ENCODE measurements around the gene WDR88. TPM values are rescaled to one million over a fixed set of nuclear protein-coding genes. Genes with fewer than 3 reads are reported as not detected.

The WDR88 gene
- total RNA-seq, 1 donor from 2014 or later, result not detected

DNA sequence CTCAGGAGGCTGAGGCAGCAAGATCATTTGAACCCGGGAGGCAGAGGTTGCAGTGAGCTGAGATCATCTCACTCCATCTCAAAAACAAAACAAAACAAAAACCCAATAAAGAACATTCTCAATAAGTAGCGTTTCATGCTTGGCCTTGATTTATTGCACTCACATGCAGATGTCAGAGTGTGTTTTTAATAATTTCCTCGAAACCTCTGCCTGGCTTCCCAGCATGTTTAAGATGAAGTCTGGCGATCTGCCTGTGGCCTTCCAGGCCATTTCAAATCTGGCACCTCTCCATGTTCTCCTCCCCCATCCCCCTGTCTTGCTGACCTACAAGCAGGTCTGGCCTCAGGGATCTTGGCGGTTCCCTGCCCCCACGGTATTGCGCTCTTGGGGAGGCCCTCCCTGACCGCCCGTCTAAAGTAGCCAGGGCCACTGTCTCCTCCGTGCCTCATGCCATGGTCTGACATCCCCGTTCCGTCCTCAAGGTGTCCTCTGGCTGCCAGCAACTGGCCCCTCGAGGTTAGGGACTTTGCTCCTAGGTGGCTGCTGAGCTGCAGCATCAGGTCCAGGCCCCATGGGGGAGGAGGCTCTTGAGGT is 1.6 kb downstream of the WDR88 start:
- no peaks in the 10 kb centered on the region for H3K27me3 Mint-ChIP-seq (ENCODE audit: low read depth, unreplicated experiment)
- Histone ChIP-seq H3K36me3 (ENCODE audit: insufficient read depth, low read length) (peaks cover 4% of the 10 kb centered on the region), H3K4me2 (ENCODE audit: low read length) (no peak overlapping the region), H3K27ac (ENCODE audit: low read depth, low read length) (no peak overlapping the region), H3K79me2 (ENCODE audit: insufficient read depth, low read length) (no peaks in the 10 kb centered on the region), H3K4me3 (ENCODE audit: insufficient read depth, low read depth, low read length) (no peak overlapping the region), H3K4me1 (ENCODE audit: insufficient read depth, low read length) (no peaks in the 10 kb centered on the region), H3K27me3 (ENCODE audit: insufficient read depth, low read length) (no peaks in the 10 kb centered on the region), H3K9ac (ENCODE audit: low read length) (no peak overlapping the region), H2AFZ (ENCODE audit: low read depth, low read length) (no peak overlapping the region), H4K20me1 (ENCODE audit: insufficient read depth, low read length) (no peaks in the 10 kb centered on the region), H3K9me3 (ENCODE audit: insufficient read depth, low read depth, low read length) (no peaks in the 10 kb centered on the region)
- FAIRE-seq (no peak), DNase-seq (ENCODE audit: low read depth) (no peak)
- no peaks in the 10 kb centered on the region for H3K4me1 Mint-ChIP-seq (ENCODE audit: low read depth, unreplicated experiment)
- no peak overlapping the region for H3K4me3 Mint-ChIP-seq (ENCODE audit: unreplicated experiment)
- TF ChIP-seq, protein P1, sequence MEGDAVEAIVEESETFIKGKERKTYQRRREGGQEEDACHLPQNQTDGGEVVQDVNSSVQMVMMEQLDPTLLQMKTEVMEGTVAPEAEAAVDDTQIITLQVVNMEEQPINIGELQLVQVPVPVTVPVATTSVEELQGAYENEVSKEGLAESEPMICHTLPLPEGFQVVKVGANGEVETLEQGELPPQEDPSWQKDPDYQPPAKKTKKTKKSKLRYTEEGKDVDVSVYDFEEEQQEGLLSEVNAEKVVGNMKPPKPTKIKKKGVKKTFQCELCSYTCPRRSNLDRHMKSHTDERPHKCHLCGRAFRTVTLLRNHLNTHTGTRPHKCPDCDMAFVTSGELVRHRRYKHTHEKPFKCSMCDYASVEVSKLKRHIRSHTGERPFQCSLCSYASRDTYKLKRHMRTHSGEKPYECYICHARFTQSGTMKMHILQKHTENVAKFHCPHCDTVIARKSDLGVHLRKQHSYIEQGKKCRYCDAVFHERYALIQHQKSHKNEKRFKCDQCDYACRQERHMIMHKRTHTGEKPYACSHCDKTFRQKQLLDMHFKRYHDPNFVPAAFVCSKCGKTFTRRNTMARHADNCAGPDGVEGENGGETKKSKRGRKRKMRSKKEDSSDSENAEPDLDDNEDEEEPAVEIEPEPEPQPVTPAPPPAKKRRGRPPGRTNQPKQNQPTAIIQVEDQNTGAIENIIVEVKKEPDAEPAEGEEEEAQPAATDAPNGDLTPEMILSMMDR (IDR thresholded peaks at IDR 0.05; ENCODE audit: insufficient read depth, low read depth, low read length), result no peak
- no peak for TF ChIP-seq EZH2 (IDR thresholded peaks at IDR 0.05; ENCODE audit: insufficient read depth, low read length)
- H3K9me3 Mint-ChIP-seq (ENCODE audit: unreplicated experiment), result no peaks in the 10 kb centered on the region
- peaks cover 2% of the 10 kb centered on the region for H3K36me3 Mint-ChIP-seq (ENCODE audit: low read depth, unreplicated experiment)
- H3K27ac Mint-ChIP-seq (ENCODE audit: unreplicated experiment), result no peak overlapping the region

DNA sequence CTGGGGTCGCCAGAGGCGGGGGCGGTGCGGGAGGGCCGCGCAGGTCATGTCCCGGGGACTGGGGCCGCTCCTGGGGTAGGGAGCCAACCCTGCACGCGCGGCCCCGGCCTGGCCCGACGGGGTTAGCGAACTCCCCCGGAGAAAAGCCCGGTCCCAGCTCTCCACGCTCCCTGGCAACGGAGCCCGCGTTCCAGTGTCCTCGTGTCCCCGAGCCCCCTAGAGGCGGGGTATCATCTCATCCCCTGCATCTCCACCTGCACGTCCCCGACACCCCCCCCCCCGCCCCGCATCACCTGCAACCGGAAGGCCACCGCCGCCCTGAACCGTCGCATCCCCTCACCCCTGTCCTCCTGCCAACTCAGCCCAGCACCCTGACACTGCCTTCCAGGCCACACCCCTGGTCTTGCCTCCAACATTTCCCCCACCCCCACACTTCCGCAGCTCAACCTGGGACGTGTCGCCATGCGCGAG is 2.7 kb downstream of the WDR88 start:
- peaks cover 2% of the 10 kb centered on the region for H3K36me3 ChIP-seq (ENCODE audit: insufficient read depth, low read length)
- H4K20me1 ChIP-seq (ENCODE audit: insufficient read depth, low read length), result no peaks in the 10 kb centered on the region
- TF ChIP-seq, protein P1 (IDR thresholded peaks at IDR 0.05; ENCODE audit: insufficient read depth, low read depth, low read length), result no peak
- no peak for TF ChIP-seq EZH2 (IDR thresholded peaks at IDR 0.05; ENCODE audit: insufficient read depth, low read length)
- H3K9ac ChIP-seq (ENCODE audit: low read length), result no peak overlapping the region
- no peaks in the 10 kb centered on the region for H3K27me3 ChIP-seq (ENCODE audit: insufficient read depth, low read length)
- Mint-ChIP-seq H3K9me3 (ENCODE audit: unreplicated experiment) (no peaks in the 10 kb centered on the region), H3K4me1 (ENCODE audit: low read depth, unreplicated experiment) (peaks cover 9% of the 10 kb centered on the region), H3K36me3 (ENCODE audit: low read depth, unreplicated experiment) (no peaks in the 10 kb centered on the region), H3K27me3 (ENCODE audit: low read depth, unreplicated experiment) (no peaks in the 10 kb centered on the region), H3K27ac (ENCODE audit: unreplicated experiment) (no peak overlapping the region), H3K4me3 (ENCODE audit: unreplicated experiment) (no peak overlapping the region)
- H3K79me2 ChIP-seq (ENCODE audit: insufficient read depth, low read length), result no peaks in the 10 kb centered on the region
- DNase-seq (ENCODE audit: low read depth) (no peak), FAIRE-seq (no peak)
- H3K27ac ChIP-seq (ENCODE audit: low read depth, low read length), result no peak overlapping the region
- H3K4me3 ChIP-seq (ENCODE audit: insufficient read depth, low read depth, low read length), result no peak overlapping the region
- H3K4me2 ChIP-seq (ENCODE audit: low read length), result no peak overlapping the region
- no peaks in the 10 kb centered on the region for H3K4me1 ChIP-seq (ENCODE audit: insufficient read depth, low read length)
- H3K9me3 ChIP-seq (ENCODE audit: insufficient read depth, low read depth, low read length), result no peaks in the 10 kb centered on the region
- no peak overlapping the region for H2AFZ ChIP-seq (ENCODE audit: low read depth, low read length)

- H3K9me3 Mint-ChIP-seq (ENCODE audit: unreplicated experiment), result no peaks in the 10 kb centered on the region
- Histone ChIP-seq H3K79me2 (ENCODE audit: insufficient read depth, low read length) (no peaks in the 10 kb centered on the region), H3K27me3 (ENCODE audit: insufficient read depth, low read length) (no peaks in the 10 kb centered on the region), H4K20me1 (ENCODE audit: insufficient read depth, low read length) (no peaks in the 10 kb centered on the region), H3K4me3 (ENCODE audit: insufficient read depth, low read depth, low read length) (no peak overlapping the region), H3K36me3 (ENCODE audit: insufficient read depth, low read length) (no peaks in the 10 kb centered on the region), H3K9ac (ENCODE audit: low read length) (no peak overlapping the region), H2AFZ (ENCODE audit: low read depth, low read length) (no peak overlapping the region), H3K9me3 (ENCODE audit: insufficient read depth, low read depth, low read length) (no peaks in the 10 kb centered on the region), H3K4me2 (ENCODE audit: low read length) (no peak overlapping the region), H3K4me1 (ENCODE audit: insufficient read depth, low read length) (no peaks in the 10 kb centered on the region), H3K27ac (ENCODE audit: low read depth, low read length) (no peak overlapping the region)
- no peaks in the 10 kb centered on the region for H3K36me3 Mint-ChIP-seq (ENCODE audit: low read depth, unreplicated experiment)
- H3K4me3 Mint-ChIP-seq (ENCODE audit: unreplicated experiment), result no peak overlapping the region
- DNase-seq (ENCODE audit: low read depth) (no peak), FAIRE-seq (no peak)
- TF ChIP-seq, protein P1 (IDR thresholded peaks at IDR 0.05; ENCODE audit: insufficient read depth, low read depth, low read length), result no peak
- TF ChIP-seq EZH2 (IDR thresholded peaks at IDR 0.05; ENCODE audit: insufficient read depth, low read length), result no peak
- no peak overlapping the region for H3K27ac Mint-ChIP-seq (ENCODE audit: unreplicated experiment)
- peaks cover 3% of the 10 kb centered on the region for H3K27me3 Mint-ChIP-seq (ENCODE audit: low read depth, unreplicated experiment)
- H3K4me1 Mint-ChIP-seq (ENCODE audit: low read depth, unreplicated experiment), result peaks cover 12% of the 10 kb centered on the region
These were observed 7.3 kb downstream of the WDR88 start for GRCh38 chr19:33139165-33139564.

Data from astrocyte (in vitro differentiated cells and primary cell).